ENCODE data around the gene SLC27A6. TPM values are rescaled to one million over a fixed set of nuclear protein-coding genes. Genes with fewer than 3 reads are reported as not detected.

SLC27A6 gene
- total and polyA plus RNA-seq, 2 experiments from 2014 or later, result 0.32 TPM; not detected in 1

GRCh38 chr5:129078247-129078646 is 113.0 kb downstream of the SLC27A6 start:
- Histone ChIP-seq H3K4me1 (ENCODE audit: insufficient read depth) (no peaks in the 10 kb centered on the region), H3K4me2 (ENCODE audit: unreplicated experiment) (no peak overlapping the region), H3K27ac (no peak overlapping the region), H4K20me1 (ENCODE audit: insufficient read depth) (no peaks in the 10 kb centered on the region), H3K27me3 (replicated peaks; ENCODE audit: insufficient read depth) (no peaks in the 10 kb centered on the region), H3K9ac (no peak overlapping the region), H3K9me2 (ENCODE audit: insufficient read depth) (no peaks in the 10 kb centered on the region), H2AFZ (no peak overlapping the region), H3F3A (ENCODE audit: insufficient read depth) (no peaks in the 10 kb centered on the region), H3K79me2 (ENCODE audit: insufficient read depth) (no peaks in the 10 kb centered on the region), H3K36me3 (ENCODE audit: low read depth) (no peaks in the 10 kb centered on the region), H3K4me3 (no peak overlapping the region), H3K9me3 (ENCODE audit: low read depth) (no peaks in the 10 kb centered on the region)
- 0 to 3% methylated on average over 1 of the region's 1 CpG for WGBS, 2 experiments (ENCODE audit: low coverage in 1 of 2, low lambda C conversion rate in 2 of 2, missing lambda C conversion rate in 2 of 2)
- TF ChIP-seq EZH2 (IDR thresholded peaks at IDR 0.05; ENCODE audit: insufficient read depth, poor library complexity, severe bottlenecking), result no peak
- TF ChIP-seq EZH2phosphoT487 (IDR thresholded peaks at IDR 0.05; ENCODE audit: insufficient read depth, low read depth), result no peak
- no peak for DNase-seq
- in situ Hi-C loops (cut with MboI), result no loop called here

GRCh38 chr5:129078660-129079059 is 113.4 kb downstream of the SLC27A6 start:
- H3K4me3 ChIP-seq, result no peak overlapping the region
- H3F3A ChIP-seq (ENCODE audit: insufficient read depth), result no peaks in the 10 kb centered on the region
- in situ Hi-C loops (cut with MboI), result no loop called here
- H3K27me3 ChIP-seq (replicated peaks; ENCODE audit: insufficient read depth), result no peaks in the 10 kb centered on the region
- H3K9ac ChIP-seq, result no peak overlapping the region
- no peak for DNase-seq
- H3K36me3 ChIP-seq (ENCODE audit: low read depth), result no peaks in the 10 kb centered on the region
- H3K27ac ChIP-seq, result no peak overlapping the region
- no peaks in the 10 kb centered on the region for H3K4me1 ChIP-seq (ENCODE audit: insufficient read depth)
- H2AFZ ChIP-seq, result no peak overlapping the region
- no peaks in the 10 kb centered on the region for H3K9me3 ChIP-seq (ENCODE audit: low read depth)
- no peaks in the 10 kb centered on the region for H3K79me2 ChIP-seq (ENCODE audit: insufficient read depth)
- no peaks in the 10 kb centered on the region for H4K20me1 ChIP-seq (ENCODE audit: insufficient read depth)
- no peaks in the 10 kb centered on the region for H3K9me2 ChIP-seq (ENCODE audit: insufficient read depth)
- 0 to 7% methylated on average over 3 of the region's 3 CpGs for WGBS, 2 experiments (ENCODE audit: low coverage in 1 of 2, low lambda C conversion rate in 2 of 2, missing lambda C conversion rate in 2 of 2)
- no peak for TF ChIP-seq EZH2phosphoT487 (IDR thresholded peaks at IDR 0.05; ENCODE audit: insufficient read depth, low read depth)
- TF ChIP-seq EZH2 (IDR thresholded peaks at IDR 0.05; ENCODE audit: insufficient read depth, poor library complexity, severe bottlenecking), result no peak
- no peak overlapping the region for H3K4me2 ChIP-seq (ENCODE audit: unreplicated experiment)

- no peak overlapping the region for H3K4me2 ChIP-seq (ENCODE audit: unreplicated experiment)
- no peak overlapping the region for H3K4me3 ChIP-seq
- no peaks in the 10 kb centered on the region for H3K36me3 ChIP-seq (ENCODE audit: low read depth)
- no peaks in the 10 kb centered on the region for H3F3A ChIP-seq (ENCODE audit: insufficient read depth)
- no peak for DNase-seq
- no peaks in the 10 kb centered on the region for H3K4me1 ChIP-seq (ENCODE audit: insufficient read depth)
- TF ChIP-seq EZH2phosphoT487 (IDR thresholded peaks at IDR 0.05; ENCODE audit: insufficient read depth, low read depth) (no peak), EZH2 (IDR thresholded peaks at IDR 0.05; ENCODE audit: insufficient read depth, poor library complexity, severe bottlenecking) (no peak)
- H3K79me2 ChIP-seq (ENCODE audit: insufficient read depth), result no peaks in the 10 kb centered on the region
- H3K27ac ChIP-seq, result no peak overlapping the region
- no peak overlapping the region for H2AFZ ChIP-seq
- no peaks in the 10 kb centered on the region for H3K27me3 ChIP-seq (replicated peaks; ENCODE audit: insufficient read depth)
- in situ Hi-C loops (cut with MboI), result no loop called here
- no peaks in the 10 kb centered on the region for H3K9me3 ChIP-seq (ENCODE audit: low read depth)
- no peak overlapping the region for H3K9ac ChIP-seq
- H4K20me1 ChIP-seq (ENCODE audit: insufficient read depth), result no peaks in the 10 kb centered on the region
- H3K9me2 ChIP-seq (ENCODE audit: insufficient read depth), result no peaks in the 10 kb centered on the region
Observed at GRCh38 chr5:129079496-129079895, 114.2 kb downstream of the SLC27A6 start.

- in situ Hi-C loops (cut with MboI), result no loop called here
- Histone ChIP-seq H3K27ac (no peak overlapping the region), H3K9ac (no peak overlapping the region), H3K4me2 (ENCODE audit: unreplicated experiment) (no peak overlapping the region), H3F3A (ENCODE audit: insufficient read depth) (no peaks in the 10 kb centered on the region), H2AFZ (no peak overlapping the region), H4K20me1 (ENCODE audit: insufficient read depth) (no peaks in the 10 kb centered on the region), H3K36me3 (ENCODE audit: low read depth) (no peaks in the 10 kb centered on the region), H3K9me2 (ENCODE audit: insufficient read depth) (no peaks in the 10 kb centered on the region), H3K4me3 (no peak overlapping the region), H3K27me3 (replicated peaks; ENCODE audit: insufficient read depth) (no peaks in the 10 kb centered on the region), H3K9me3 (ENCODE audit: low read depth) (no peaks in the 10 kb centered on the region), H3K4me1 (ENCODE audit: insufficient read depth) (no peaks in the 10 kb centered on the region), H3K79me2 (ENCODE audit: insufficient read depth) (no peaks in the 10 kb centered on the region)
- DNase-seq, result no peak
- TF ChIP-seq EZH2 (IDR thresholded peaks at IDR 0.05; ENCODE audit: insufficient read depth, poor library complexity, severe bottlenecking) (no peak), EZH2phosphoT487 (IDR thresholded peaks at IDR 0.05; ENCODE audit: insufficient read depth, low read depth) (no peak)
- WGBS, 2 experiments (ENCODE audit: low coverage in 1 of 2, low lambda C conversion rate in 2 of 2, missing lambda C conversion rate in 2 of 2), result 56 to 64% methylated on average over 7 of the region's 7 CpGs
Observed at GRCh38 chr5:129080766-129081165, 115.5 kb downstream of the SLC27A6 start.

Measured in GM23248 (cell line).